SK-N-MC (cell line): Measurements from ENCODE around the gene PARD3B.

Experiments
- DNase-seq: peaks from one replicate; pipeline ENCODE4 v3.0.0-alpha.2; 2011; ENCODE audit warnings: low read depth, low spot score
- H3K27ac ChIP-seq: fragments of 200-600 bp; sonication (generic); 2 replicates; pipeline ENCODE4 v1.5.1; 2016; ENCODE audit warnings: mixed run types
- H3K36me3 ChIP-seq: fragments of 200-600 bp; sonication (generic); 2 replicates; pipeline ENCODE4 v1.6.1; 2017; ENCODE audit warnings: antibody characterized with exemption, low read length, mixed read lengths; ENCODE audit not compliant: insufficient read depth
- H3K4me3 ChIP-seq: fragments of 200-600 bp; sonication (generic); 2 replicates; pipeline ENCODE4 v1.5.1; 2016
- H3K9ac ChIP-seq: fragments of 200-600 bp; sonication (generic); 2 replicates; pipeline ENCODE4 v1.8.0; 2017; ENCODE audit warnings: mixed run types, mixed read lengths; ENCODE audit not compliant: insufficient read length
- H3K9me3 ChIP-seq: fragments of 200-600 bp; sonication (generic); 2 replicates; pipeline ENCODE4 v1.6.1; 2017; ENCODE audit warnings: low read depth, mild to moderate bottlenecking, antibody characterized with exemption, low read length, moderate library complexity, mixed read lengths
- EZH2 ChIP-seq: fragments of 200-600 bp; sonication (generic); IDR thresholded peaks from one replicate; pipeline ENCODE4 v1.6.1; 2017; ENCODE audit warnings: antibody characterized with exemption
- FOXP2 ChIP-seq: optimal IDR thresholded peaks from 2 replicates; pipeline ENCODE3; 2011; ENCODE audit warnings: mild to moderate bottlenecking, moderate library complexity; ENCODE audit not compliant: insufficient read depth; ENCODE audit errors: extremely low read length, control extremely low read depth
- POLR2AphosphoS5 ChIP-seq: IDR thresholded peaks from 2 replicates; pipeline ENCODE4 v1.6.1; 2012; ENCODE audit warnings: mild to moderate bottlenecking, low read depth, low read length, borderline replicate concordance

The PARD3B gene

DNA sequence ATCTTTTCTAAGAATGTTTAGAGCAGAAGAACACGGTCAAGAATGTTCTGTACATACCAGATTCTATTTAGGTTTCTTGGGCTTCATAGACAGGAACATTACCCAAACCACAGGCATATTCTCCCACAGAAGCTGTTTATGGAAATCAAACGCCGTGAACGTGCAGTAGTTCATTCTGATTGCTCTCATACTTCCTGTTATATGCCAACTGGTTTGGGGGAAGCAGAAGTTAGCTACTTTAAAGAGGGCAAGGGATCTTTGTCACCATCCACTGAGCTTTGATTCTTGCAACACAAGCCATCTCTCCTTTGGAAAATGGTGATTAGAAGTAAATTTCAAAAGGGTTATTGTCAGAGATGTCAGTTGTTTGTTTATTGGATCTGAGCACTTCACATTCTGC, 954.8 kb downstream of the PARD3B start:
- no peak overlapping the region for H3K27ac ChIP-seq
- H3K9ac ChIP-seq = no peak overlapping the region
- TF ChIP-seq FOXP2 (no peak), EZH2 (no peak), POLR2AphosphoS5 (no peak)
- H3K36me3 ChIP-seq = no peaks in the 10 kb centered on the region
- H3K9me3 ChIP-seq = no peaks in the 10 kb centered on the region
- no peak overlapping the region for H3K4me3 ChIP-seq
- DNase-seq = no peak

- no peak for TF ChIP-seq POLR2AphosphoS5
- no peak for TF ChIP-seq FOXP2
- TF ChIP-seq EZH2 = no peak
- no peaks in the 10 kb centered on the region for H3K9me3 ChIP-seq
- H3K4me3 ChIP-seq = no peak overlapping the region
- no peak overlapping the region for H3K27ac ChIP-seq
- no peak overlapping the region for H3K9ac ChIP-seq
- DNase-seq = no peak
- H3K36me3 ChIP-seq = no peaks in the 10 kb centered on the region
Observed at GRCh38 chr2:205500951-205501350, 955.7 kb downstream of the PARD3B start.

- Histone ChIP-seq H3K9me3 (no peaks in the 10 kb centered on the region), H3K4me3 (no peak overlapping the region), H3K9ac (no peak overlapping the region), H3K36me3 (no peaks in the 10 kb centered on the region), H3K27ac (no peak overlapping the region)
- no peak for DNase-seq
- TF ChIP-seq POLR2AphosphoS5 (no peak), FOXP2 (no peak), EZH2 (no peak)
Observed at GRCh38 chr2:205501826-205502225, 956.6 kb downstream of the PARD3B start.

DNA sequence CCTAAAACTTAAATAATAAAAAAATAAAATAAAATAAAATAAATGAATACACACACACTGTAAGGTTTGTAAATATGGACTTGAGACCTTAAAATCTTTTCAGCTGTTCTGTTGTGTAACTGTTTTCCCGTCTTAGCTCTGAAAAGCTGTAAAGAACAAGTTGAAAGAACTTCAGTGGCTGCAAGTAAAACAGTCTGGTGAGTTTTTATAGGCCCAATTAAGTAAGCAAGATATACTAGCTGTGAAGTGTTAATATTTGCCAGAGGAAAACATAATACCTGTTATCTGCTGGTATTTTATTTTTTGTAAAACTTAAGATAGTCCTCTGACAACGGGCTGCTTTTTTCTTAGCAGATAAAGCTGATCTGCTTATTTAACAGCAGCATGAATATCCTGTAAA, 960.1 kb downstream of the PARD3B start:
- no peak overlapping the region for H3K4me3 ChIP-seq
- no peak overlapping the region for H3K27ac ChIP-seq
- TF ChIP-seq FOXP2 (no peak), EZH2 (no peak), POLR2AphosphoS5 (no peak)
- no peaks in the 10 kb centered on the region for H3K9me3 ChIP-seq
- no peak for DNase-seq
- H3K9ac ChIP-seq = no peak overlapping the region
- no peaks in the 10 kb centered on the region for H3K36me3 ChIP-seq

GRCh38 chr2:205509655-205510054, 964.4 kb downstream of the PARD3B start:
- Histone ChIP-seq H3K4me3 (no peak overlapping the region), H3K27ac (no peak overlapping the region)
- DNase-seq = no peak

DNA sequence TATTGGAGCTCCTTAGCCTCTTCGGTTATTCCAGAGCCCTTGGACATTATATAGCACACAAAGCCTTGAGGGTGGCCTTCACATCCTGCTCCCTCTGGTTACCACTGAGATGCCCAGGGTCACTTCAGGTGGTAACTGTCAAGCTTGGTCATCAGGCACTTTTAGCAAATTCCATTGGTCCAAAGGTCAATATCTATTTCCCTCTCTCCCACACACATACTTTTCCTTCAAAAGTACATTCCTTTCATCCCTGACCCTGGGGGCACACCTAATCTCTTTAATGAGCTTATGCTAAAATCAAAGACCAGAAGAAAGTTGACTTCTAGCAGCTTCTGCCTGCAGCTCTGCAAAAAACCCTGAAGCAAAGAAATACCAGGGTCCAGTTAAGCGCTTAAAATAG, 965.1 kb downstream of the PARD3B start:
- Histone ChIP-seq H3K36me3 (no peaks in the 10 kb centered on the region), H3K4me3 (no peak overlapping the region), H3K9ac (no peak overlapping the region), H3K27ac (no peak overlapping the region), H3K9me3 (no peaks in the 10 kb centered on the region)
- TF ChIP-seq EZH2 (no peak), POLR2AphosphoS5 (no peak), FOXP2 (no peak)
- DNase-seq = no peak

More at GRCh38 chr2:205509655-205510054, 964.4 kb downstream of the PARD3B start:
- no peak for TF ChIP-seq POLR2AphosphoS5
- no peak for TF ChIP-seq EZH2
- H3K9ac ChIP-seq = no peak overlapping the region
- no peaks in the 10 kb centered on the region for H3K36me3 ChIP-seq
- no peaks in the 10 kb centered on the region for H3K9me3 ChIP-seq

GRCh38 chr2:205511221-205511620, 965.9 kb downstream of the PARD3B start:
- H3K9me3 ChIP-seq = no peaks in the 10 kb centered on the region
- no peak overlapping the region for H3K9ac ChIP-seq
- TF ChIP-seq EZH2 (no peak), POLR2AphosphoS5 (no peak), FOXP2 (no peak)
- H3K4me3 ChIP-seq = no peak overlapping the region
- H3K27ac ChIP-seq = no peak overlapping the region
- H3K36me3 ChIP-seq = no peaks in the 10 kb centered on the region
- DNase-seq = no peak

GRCh38 chr2:205511641-205512040, 966.4 kb downstream of the PARD3B start:
- no peak for DNase-seq
- TF ChIP-seq FOXP2 (no peak), POLR2AphosphoS5 (no peak), EZH2 (no peak)
- Histone ChIP-seq H3K9ac (no peak overlapping the region), H3K36me3 (no peaks in the 10 kb centered on the region), H3K4me3 (no peak overlapping the region), H3K27ac (no peak overlapping the region), H3K9me3 (no peaks in the 10 kb centered on the region)

DNA sequence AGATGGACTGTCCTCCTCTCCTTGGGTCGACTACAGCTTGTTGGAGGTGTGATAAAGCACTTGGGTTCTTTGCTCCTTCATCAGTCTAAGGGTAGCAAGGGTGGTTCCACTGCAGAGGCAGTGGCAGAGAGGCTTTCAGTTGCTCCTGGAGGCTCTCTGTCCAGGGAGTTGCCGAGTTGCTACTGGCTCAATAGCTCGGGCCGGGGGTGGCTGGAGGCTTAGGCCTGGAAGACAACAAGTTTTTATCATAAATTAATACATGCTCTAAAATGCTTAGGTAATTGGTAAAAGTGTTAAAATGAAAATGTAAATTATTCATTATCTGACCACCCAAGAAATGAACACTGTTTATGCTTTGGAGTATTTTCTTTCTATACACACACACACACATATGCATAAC, 975.0 kb downstream of the PARD3B start:
- no peak overlapping the region for H3K9ac ChIP-seq
- H3K4me3 ChIP-seq = no peak overlapping the region
- H3K9me3 ChIP-seq = no peaks in the 10 kb centered on the region
- no peaks in the 10 kb centered on the region for H3K36me3 ChIP-seq
- DNase-seq = no peak
- H3K27ac ChIP-seq = no peak overlapping the region
- TF ChIP-seq POLR2AphosphoS5 (no peak), FOXP2 (no peak), EZH2 (no peak)
